Chondrocyte (in vitro differentiated cells): Measurements from ENCODE around the gene NAA16. TPM values are rescaled to one million over a fixed set of nuclear protein-coding genes. Genes with fewer than 3 reads are reported as not detected.
A peak's percentile ranks its signal among the peaks of the same experiment; 100 is the strongest.

ENCODE experiments used
- DNase-seq: peaks from one replicate; pipeline ENCODE4 v3.0.0; 2021; ENCODE audit warnings: mixed read lengths, low spot score
- H3K27ac Mint-ChIP-seq: one replicate; pipeline ENCODE4 v1.8.0; 2021; ENCODE audit warnings: mild to moderate bottlenecking, moderate library complexity, mixed read lengths; ENCODE audit not compliant: unreplicated experiment
- H3K27me3 Mint-ChIP-seq: 2 replicates; pipeline ENCODE4 v1.8.0; 2021; ENCODE audit warnings: low read depth, mixed read lengths
- H3K36me3 Mint-ChIP-seq: 2 replicates; pipeline ENCODE4 v1.8.0; 2021; ENCODE audit warnings: low read depth, mixed read lengths
- H3K4me1 Mint-ChIP-seq: 2 replicates; pipeline ENCODE4 v1.8.0; 2021; ENCODE audit warnings: low read depth, mild to moderate bottlenecking, mixed read lengths
- H3K4me3 Mint-ChIP-seq: one replicate; pipeline ENCODE4 v1.8.0; 2021; ENCODE audit warnings: mild to moderate bottlenecking, moderate library complexity, mixed read lengths; ENCODE audit not compliant: unreplicated experiment
- H3K9me3 Mint-ChIP-seq: 2 replicates; pipeline ENCODE4 v1.8.0; 2021; ENCODE audit warnings: low read depth, mixed read lengths
- total RNA-seq: library from RNA; stranded (reverse); gene quantifications from 3 replicates; pipeline ENCODE4 v1.2.1, GENCODE V29; 2021
- TF ChIP-seq, protein P1 (sequence below): fragments of 200-600 bp; sonication (generic); IDR thresholded peaks from 2 replicates; pipeline ENCODE4 v1.5.0; 2021; ENCODE audit warnings: antibody characterized with exemption, mild to moderate bottlenecking, moderate library complexity

The NAA16 gene
- total RNA-seq, 1 donor from 2014 or later = 9.4 TPM

DNA sequence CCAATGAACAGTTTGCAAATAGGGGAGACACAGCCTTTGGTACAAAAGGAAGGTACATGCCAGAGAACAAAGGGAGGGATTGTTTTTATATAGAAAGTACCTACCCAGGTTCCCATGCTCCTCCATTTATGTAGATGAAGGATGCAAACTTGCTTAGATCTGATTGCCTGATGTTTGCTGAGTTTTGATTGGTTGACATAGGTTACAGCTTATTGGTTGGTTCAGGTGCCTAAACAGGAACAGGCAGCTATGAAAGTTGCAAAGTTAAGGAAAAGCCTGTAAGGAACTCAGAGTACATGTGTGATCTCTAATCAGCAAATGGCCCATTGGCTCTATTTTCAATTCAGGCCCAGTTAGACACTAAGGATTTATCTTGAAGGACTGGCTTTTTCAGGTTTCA, 6.5 kb upstream of the NAA16 start:
- H3K27me3 Mint-ChIP-seq = no peaks in the 10 kb centered on the region
- H3K4me1 Mint-ChIP-seq = peaks cover 15% of the 10 kb centered on the region
- no peak overlapping the region for H3K27ac Mint-ChIP-seq
- H3K9me3 Mint-ChIP-seq = no peaks in the 10 kb centered on the region
- TF ChIP-seq, protein P1, sequence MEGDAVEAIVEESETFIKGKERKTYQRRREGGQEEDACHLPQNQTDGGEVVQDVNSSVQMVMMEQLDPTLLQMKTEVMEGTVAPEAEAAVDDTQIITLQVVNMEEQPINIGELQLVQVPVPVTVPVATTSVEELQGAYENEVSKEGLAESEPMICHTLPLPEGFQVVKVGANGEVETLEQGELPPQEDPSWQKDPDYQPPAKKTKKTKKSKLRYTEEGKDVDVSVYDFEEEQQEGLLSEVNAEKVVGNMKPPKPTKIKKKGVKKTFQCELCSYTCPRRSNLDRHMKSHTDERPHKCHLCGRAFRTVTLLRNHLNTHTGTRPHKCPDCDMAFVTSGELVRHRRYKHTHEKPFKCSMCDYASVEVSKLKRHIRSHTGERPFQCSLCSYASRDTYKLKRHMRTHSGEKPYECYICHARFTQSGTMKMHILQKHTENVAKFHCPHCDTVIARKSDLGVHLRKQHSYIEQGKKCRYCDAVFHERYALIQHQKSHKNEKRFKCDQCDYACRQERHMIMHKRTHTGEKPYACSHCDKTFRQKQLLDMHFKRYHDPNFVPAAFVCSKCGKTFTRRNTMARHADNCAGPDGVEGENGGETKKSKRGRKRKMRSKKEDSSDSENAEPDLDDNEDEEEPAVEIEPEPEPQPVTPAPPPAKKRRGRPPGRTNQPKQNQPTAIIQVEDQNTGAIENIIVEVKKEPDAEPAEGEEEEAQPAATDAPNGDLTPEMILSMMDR = no peak
- no peak overlapping the region for H3K4me3 Mint-ChIP-seq
- DNase-seq = no peak
- no peaks in the 10 kb centered on the region for H3K36me3 Mint-ChIP-seq

DNA sequence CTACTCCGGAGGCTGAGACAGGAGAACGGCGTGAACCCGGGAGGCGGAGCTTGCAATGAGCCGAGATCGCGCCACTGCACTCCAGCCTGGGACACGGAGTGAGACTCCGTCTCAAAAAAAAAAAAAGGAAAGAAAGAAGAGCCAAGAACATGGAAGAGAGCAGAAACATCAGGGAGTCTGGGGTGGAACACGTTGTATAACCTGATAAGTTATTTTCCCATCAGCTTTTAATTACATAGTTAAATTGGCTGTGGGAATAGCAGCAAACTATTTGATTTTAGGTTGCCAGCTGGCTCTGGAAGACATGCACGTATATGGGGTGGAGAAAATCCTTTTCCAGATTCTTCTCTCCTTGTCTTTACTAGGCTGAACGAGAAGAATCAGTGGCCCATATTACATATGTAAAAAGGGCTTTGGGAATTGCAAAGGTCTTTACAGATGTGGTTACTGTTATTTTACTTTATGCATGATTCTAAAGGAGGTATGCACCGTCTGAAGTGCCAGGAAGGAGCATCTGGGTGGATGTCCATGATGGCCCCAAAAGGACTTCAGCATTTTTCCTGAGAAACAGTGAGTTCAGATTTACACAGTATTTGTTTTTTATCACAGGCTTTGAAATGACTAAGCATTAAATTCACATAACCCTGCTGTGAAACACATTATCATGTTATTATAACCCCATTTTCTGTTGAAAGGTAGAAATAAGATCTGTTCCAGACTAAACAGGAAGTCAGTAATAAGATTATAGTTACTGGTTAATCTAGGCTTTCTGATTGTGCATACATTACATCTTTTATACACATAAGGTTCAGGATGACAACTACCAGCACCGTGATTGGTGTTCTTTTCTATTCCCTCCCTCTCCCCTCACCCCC, 4.6 kb upstream of the NAA16 start:
- Mint-ChIP-seq H3K27me3 (no peaks in the 10 kb centered on the region), H3K27ac (peak overlapping the region; percentile 46), H3K36me3 (no peaks in the 10 kb centered on the region), H3K4me1 (peaks cover 20% of the 10 kb centered on the region), H3K9me3 (no peaks in the 10 kb centered on the region), H3K4me3 (no peak overlapping the region)
- DNase-seq = no peak
- TF ChIP-seq, protein P1 = no peak

DNA sequence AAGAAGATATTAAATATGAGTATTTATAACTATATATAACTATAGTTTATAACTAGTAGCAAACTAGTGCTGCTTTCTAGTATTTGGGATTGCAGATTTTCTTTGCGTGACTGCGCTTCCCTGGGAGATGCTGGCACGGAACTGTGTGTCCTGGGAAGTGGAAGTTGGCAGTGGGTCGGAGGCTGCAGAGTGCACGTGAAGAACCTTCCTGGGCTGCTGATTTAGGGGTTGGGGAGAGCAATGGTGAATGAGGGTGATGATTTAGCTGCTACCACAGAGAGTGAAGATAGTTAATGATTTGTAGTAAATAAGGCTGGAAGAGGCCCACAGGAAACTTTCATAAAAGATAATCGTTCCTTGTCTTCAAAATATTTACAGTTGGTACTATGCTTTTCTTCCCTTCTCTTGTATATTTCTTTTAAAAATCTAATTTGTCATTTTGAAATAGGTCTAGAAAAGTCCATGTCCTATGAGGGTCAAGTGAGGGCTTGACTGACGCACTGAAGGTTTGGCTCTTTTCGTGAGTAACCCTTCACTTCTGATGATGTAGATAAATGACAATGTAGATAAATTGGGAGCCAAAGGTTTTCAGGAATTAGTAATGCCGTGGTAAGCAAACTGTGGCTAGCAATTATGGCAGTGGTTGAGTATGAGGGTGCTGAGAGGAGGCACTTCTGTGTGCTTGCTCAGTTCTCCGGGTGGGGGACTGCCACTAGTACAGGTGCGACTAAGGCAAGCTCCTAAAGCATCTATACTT, 3.0 kb upstream of the NAA16 start:
- Mint-ChIP-seq H3K27me3 (no peaks in the 10 kb centered on the region), H3K9me3 (no peaks in the 10 kb centered on the region), H3K4me3 (no peak overlapping the region), H3K27ac (no peak overlapping the region), H3K4me1 (peaks cover 27% of the 10 kb centered on the region), H3K36me3 (no peaks in the 10 kb centered on the region)
- DNase-seq = no peak
- TF ChIP-seq, protein P1 = no peak

DNA sequence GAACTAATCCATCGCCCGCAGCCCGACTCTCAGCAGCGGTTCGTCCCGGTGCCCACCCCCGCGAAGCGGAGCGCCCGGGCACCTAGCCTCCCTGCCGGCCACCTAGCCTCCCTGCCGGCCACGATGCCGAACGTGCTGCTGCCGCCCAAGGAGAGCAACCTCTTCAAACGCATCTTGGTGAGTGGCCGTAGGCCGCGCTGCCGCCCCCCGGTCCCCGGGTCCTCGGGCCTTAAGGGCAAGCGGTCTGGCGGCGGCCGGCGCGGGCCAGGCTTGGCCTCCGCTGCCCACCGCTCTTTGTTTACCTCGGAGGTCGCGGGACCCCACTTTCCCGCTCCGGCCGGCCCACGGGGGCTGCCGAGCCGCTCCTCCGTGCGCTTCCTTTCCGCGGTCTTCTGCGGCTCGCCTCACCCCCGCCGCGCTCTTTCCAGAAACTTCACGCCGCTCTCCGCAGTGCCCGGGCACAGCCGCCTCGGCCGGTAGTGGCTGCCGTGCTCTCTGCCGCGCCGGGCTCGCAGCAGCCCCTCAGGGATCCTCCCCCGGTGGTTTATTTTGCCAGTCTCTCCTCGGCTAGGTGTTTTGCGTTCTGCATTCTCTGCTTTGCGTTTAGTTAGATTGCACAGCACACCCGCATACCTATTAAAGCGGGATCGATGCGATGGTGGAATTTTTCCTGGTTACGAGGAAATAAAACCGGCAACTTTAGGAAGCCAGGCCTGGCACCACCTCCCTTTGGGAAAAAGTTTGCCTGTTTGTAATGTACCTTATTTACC, 524 bp downstream of the NAA16 start:
- H3K9me3 Mint-ChIP-seq = no peaks in the 10 kb centered on the region
- DNase-seq = peak; percentile 90

More for the DNA sequence above, 524 bp downstream of the NAA16 start:
- Mint-ChIP-seq H3K27me3 (no peaks in the 10 kb centered on the region), H3K4me3 (peak overlapping the region; percentile 84), H3K36me3 (no peaks in the 10 kb centered on the region), H3K4me1 (peaks cover 35% of the 10 kb centered on the region), H3K27ac (peak overlapping the region; percentile 90)
- TF ChIP-seq, protein P1 = peak; percentile 30
